ENCODE data around the gene RAMP3. TPM values are rescaled to one million over a fixed set of nuclear protein-coding genes. Genes with fewer than 3 reads are reported as not detected.

RAMP3 gene
- total RNA-seq, 1 experiment from 2014 or later = 0.31 TPM

- H3K36me3 ChIP-seq (replicated peaks; ENCODE audit: control insufficient read depth, insufficient read depth, low read length) = no peaks in the 10 kb centered on the region
- no peaks in the 10 kb centered on the region for H3K27me3 ChIP-seq (ENCODE audit: control insufficient read depth, insufficient read depth, low read length)
- H3K4me3 ChIP-seq (ENCODE audit: insufficient read depth, low read depth, low read length) = no peak overlapping the region
- DNase-seq = no peak
Measured at GRCh38 chr7:45219130-45219529, 61.5 kb downstream of the RAMP3 start.

GRCh38 chr7:45219801-45220435, 62.3 kb downstream of the RAMP3 start:
- Histone ChIP-seq H3K4me3 (ENCODE audit: insufficient read depth, low read depth, low read length) (no peak overlapping the region), H3K27me3 (ENCODE audit: control insufficient read depth, insufficient read depth, low read length) (no peaks in the 10 kb centered on the region), H3K36me3 (replicated peaks; ENCODE audit: control insufficient read depth, insufficient read depth, low read length) (no peaks in the 10 kb centered on the region)
- DNase-seq = no peak

- no peak for DNase-seq
Measured at GRCh38 chr7:45220846-45221618, 63.4 kb downstream of the RAMP3 start.

GRCh38 chr7:45221896-45222604, 64.5 kb downstream of the RAMP3 start:
- Histone ChIP-seq H3K4me3 (ENCODE audit: insufficient read depth, low read depth, low read length) (no peak overlapping the region), H3K36me3 (replicated peaks; ENCODE audit: control insufficient read depth, insufficient read depth, low read length) (no peaks in the 10 kb centered on the region), H3K27me3 (ENCODE audit: control insufficient read depth, insufficient read depth, low read length) (no peaks in the 10 kb centered on the region)
- no peak for DNase-seq

More at GRCh38 chr7:45220846-45221618, 63.4 kb downstream of the RAMP3 start:
- H3K27me3 ChIP-seq (ENCODE audit: control insufficient read depth, insufficient read depth, low read length) = no peaks in the 10 kb centered on the region
- H3K36me3 ChIP-seq (replicated peaks; ENCODE audit: control insufficient read depth, insufficient read depth, low read length) = no peaks in the 10 kb centered on the region
- no peak overlapping the region for H3K4me3 ChIP-seq (ENCODE audit: insufficient read depth, low read depth, low read length)

GRCh38 chr7:45223078-45223477, 65.5 kb downstream of the RAMP3 start:
- no peaks in the 10 kb centered on the region for H3K36me3 ChIP-seq (replicated peaks; ENCODE audit: control insufficient read depth, insufficient read depth, low read length)
- no peak overlapping the region for H3K4me3 ChIP-seq (ENCODE audit: insufficient read depth, low read depth, low read length)
- no peaks in the 10 kb centered on the region for H3K27me3 ChIP-seq (ENCODE audit: control insufficient read depth, insufficient read depth, low read length)
- DNase-seq = no peak

- no peaks in the 10 kb centered on the region for H3K27me3 ChIP-seq (ENCODE audit: control insufficient read depth, insufficient read depth, low read length)
- DNase-seq = no peak
- H3K4me3 ChIP-seq (ENCODE audit: insufficient read depth, low read depth, low read length) = no peak overlapping the region
Measured at GRCh38 chr7:45223728-45224630, 66.4 kb downstream of the RAMP3 start.

GRCh38 chr7:45224832-45225231, 67.2 kb downstream of the RAMP3 start:
- H3K4me3 ChIP-seq (ENCODE audit: insufficient read depth, low read depth, low read length) = no peak overlapping the region
- no peaks in the 10 kb centered on the region for H3K36me3 ChIP-seq (replicated peaks; ENCODE audit: control insufficient read depth, insufficient read depth, low read length)
- H3K27me3 ChIP-seq (ENCODE audit: control insufficient read depth, insufficient read depth, low read length) = no peaks in the 10 kb centered on the region
- peak; percentile 64 for DNase-seq

More at GRCh38 chr7:45223728-45224630, 66.4 kb downstream of the RAMP3 start:
- H3K36me3 ChIP-seq (replicated peaks; ENCODE audit: control insufficient read depth, insufficient read depth, low read length) = no peaks in the 10 kb centered on the region

- no peaks in the 10 kb centered on the region for H3K36me3 ChIP-seq (replicated peaks; ENCODE audit: control insufficient read depth, insufficient read depth, low read length)
- DNase-seq = no peak
- H3K4me3 ChIP-seq (ENCODE audit: insufficient read depth, low read depth, low read length) = no peak overlapping the region
- no peaks in the 10 kb centered on the region for H3K27me3 ChIP-seq (ENCODE audit: control insufficient read depth, insufficient read depth, low read length)
Measured at GRCh38 chr7:45225311-45225947, 67.8 kb downstream of the RAMP3 start.

GRCh38 chr7:45225948-45226335, 68.4 kb downstream of the RAMP3 start:
- no peak for DNase-seq
- no peak overlapping the region for H3K4me3 ChIP-seq (ENCODE audit: insufficient read depth, low read depth, low read length)
- no peaks in the 10 kb centered on the region for H3K36me3 ChIP-seq (replicated peaks; ENCODE audit: control insufficient read depth, insufficient read depth, low read length)
- H3K27me3 ChIP-seq (ENCODE audit: control insufficient read depth, insufficient read depth, low read length) = no peaks in the 10 kb centered on the region

- DNase-seq = no peak
- H3K27me3 ChIP-seq (ENCODE audit: control insufficient read depth, insufficient read depth, low read length) = no peaks in the 10 kb centered on the region
- H3K4me3 ChIP-seq (ENCODE audit: insufficient read depth, low read depth, low read length) = no peak overlapping the region
- no peaks in the 10 kb centered on the region for H3K36me3 ChIP-seq (replicated peaks; ENCODE audit: control insufficient read depth, insufficient read depth, low read length)
Measured at GRCh38 chr7:45229156-45229920, 71.7 kb downstream of the RAMP3 start.

- H3K36me3 ChIP-seq (replicated peaks; ENCODE audit: control insufficient read depth, insufficient read depth, low read length) = no peaks in the 10 kb centered on the region
- H3K4me3 ChIP-seq (ENCODE audit: insufficient read depth, low read depth, low read length) = no peak overlapping the region
- DNase-seq = no peak
- no peaks in the 10 kb centered on the region for H3K27me3 ChIP-seq (ENCODE audit: control insufficient read depth, insufficient read depth, low read length)
Measured at GRCh38 chr7:45230083-45230482, 72.5 kb downstream of the RAMP3 start.

GRCh38 chr7:45230611-45231165, 73.1 kb downstream of the RAMP3 start:
- Histone ChIP-seq H3K36me3 (replicated peaks; ENCODE audit: control insufficient read depth, insufficient read depth, low read length) (no peaks in the 10 kb centered on the region), H3K4me3 (ENCODE audit: insufficient read depth, low read depth, low read length) (no peak overlapping the region), H3K27me3 (ENCODE audit: control insufficient read depth, insufficient read depth, low read length) (no peaks in the 10 kb centered on the region)
- DNase-seq = no peak

- H3K27me3 ChIP-seq (ENCODE audit: control insufficient read depth, insufficient read depth, low read length) = no peaks in the 10 kb centered on the region
Measured at GRCh38 chr7:45233249-45233775, 75.7 kb downstream of the RAMP3 start.

More at GRCh38 chr7:45233249-45233775, 75.7 kb downstream of the RAMP3 start:
- no peak overlapping the region for H3K4me3 ChIP-seq (ENCODE audit: insufficient read depth, low read depth, low read length)
- no peak for DNase-seq
- no peaks in the 10 kb centered on the region for H3K36me3 ChIP-seq (replicated peaks; ENCODE audit: control insufficient read depth, insufficient read depth, low read length)
